GM11168 (cell line): ENCODE data around the gene C10orf90.

Experiments used
- in situ Hi-C: fragments of 300-500 bp; cut with MboI; formaldehyde crosslinking; loops from one replicate; pipeline ENCODE4 v1.12.0; 2022; ENCODE audit warnings: low sequenced_read_pairs; ENCODE audit not compliant: unreplicated experiment

The C10orf90 gene

DNA sequence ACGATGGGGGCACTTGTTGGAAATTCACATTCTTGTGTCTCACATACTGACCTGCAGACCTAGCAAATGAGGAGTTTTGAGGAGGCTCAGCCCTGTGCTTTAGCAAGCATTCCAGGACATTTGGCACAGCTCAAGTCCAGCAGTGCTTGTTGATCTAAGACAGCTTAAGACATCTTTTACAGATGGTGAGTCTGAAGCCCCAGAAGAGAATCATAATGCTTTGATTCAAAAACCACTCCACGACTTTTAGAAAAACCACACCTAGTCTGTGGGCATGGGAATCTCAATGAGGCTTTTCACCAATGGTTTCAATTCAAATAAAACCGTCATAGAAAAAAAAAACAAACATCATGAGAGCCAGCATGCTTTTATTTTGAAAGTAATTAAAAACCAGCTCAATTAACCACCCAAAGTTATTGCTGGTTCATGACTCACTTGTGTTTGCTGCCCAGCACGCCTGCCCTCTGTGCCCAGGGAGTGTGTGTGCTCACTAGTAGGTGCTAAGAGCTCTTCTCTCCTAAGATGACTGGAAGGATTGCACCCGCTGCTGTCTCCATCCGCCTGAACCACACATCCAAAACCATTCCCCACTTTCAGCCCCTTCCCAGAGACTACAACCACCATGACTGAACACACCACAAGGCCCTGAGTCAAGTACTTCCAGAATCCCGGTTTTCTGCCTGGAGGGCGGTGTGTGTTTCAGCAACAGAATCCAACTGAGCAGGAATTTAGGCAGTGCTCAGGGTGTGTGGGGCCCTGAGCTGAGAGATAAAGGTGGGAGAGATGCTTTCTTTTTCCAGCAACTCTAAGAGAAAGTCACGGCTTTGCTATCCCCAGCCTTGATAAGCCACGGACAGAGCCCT is 152.0 kb downstream of the C10orf90 start:
- in situ Hi-C loops = loop anchor here (25.0 kb wide), 1 partner anchor 531 kb away; no protein-coding TSS in a partner anchor

DNA sequence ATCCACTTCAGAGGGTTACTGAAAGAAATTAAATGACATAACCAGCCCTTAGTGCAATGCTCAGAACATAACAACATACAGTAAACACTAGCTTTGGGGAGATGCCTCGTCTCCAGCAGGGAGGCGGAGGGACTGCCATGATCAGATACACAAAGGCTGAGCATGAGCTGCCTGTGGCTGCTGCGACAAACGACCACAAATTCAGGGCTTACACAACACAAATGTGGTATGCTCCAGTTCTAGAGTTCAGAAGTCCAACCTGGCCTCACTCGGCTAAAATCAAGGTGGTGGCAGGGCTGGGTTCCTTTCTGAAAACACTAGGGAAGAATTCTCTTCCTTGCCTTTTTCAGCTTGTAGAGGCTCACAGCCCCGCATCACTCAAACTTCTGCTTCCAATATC is 154.0 kb downstream of the C10orf90 start:
- in situ Hi-C loops = loop anchor here (25.0 kb wide), 1 partner anchor 529 kb away; no protein-coding TSS in a partner anchor

DNA sequence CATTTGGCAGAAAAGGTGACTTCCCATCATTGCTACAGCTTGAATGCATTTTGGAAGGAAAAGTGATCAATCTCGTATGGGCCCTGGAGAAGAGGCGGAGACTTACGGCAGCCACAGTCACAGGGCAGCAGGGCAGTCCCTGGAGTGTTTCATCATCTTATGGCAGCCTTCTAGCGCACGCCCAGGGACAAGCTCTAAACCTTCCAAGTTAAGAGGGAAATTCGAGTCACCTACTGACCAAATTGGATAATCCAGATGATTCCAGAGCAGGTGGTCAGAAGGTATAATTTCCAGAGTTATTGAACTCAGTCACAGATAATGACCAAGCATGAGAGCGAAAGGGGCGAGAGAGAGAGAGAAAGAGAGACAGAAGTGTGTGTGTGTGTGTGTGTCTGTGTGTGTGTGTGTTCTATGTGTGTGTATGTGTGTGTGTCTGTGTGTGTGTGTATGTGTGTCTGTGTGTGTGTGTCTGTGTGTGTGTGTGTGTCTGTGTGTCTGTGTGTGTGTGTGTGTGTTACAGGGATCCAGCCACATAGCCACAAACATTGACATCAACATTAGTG is 158.5 kb downstream of the C10orf90 start:
- in situ Hi-C loops = loop anchor here (25.0 kb wide), 1 partner anchor 525 kb away; no protein-coding TSS in a partner anchor

DNA sequence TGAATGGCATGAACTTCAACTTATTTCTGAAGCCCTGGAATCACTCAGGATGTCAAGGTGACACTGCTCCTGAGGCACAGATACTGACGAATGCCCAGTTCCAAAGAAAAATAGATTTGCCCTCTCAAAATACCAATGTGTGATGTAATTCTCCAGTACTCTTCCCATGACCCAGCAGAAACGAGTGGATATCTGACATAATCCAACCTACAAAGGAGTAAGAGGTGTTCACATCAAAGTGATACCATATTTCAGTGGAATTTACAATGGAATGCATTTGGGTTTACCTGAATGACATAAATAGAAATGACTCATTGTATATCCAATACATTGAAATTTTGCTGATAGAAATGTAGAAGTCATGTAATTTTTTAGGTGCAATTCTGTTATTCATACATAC is 161.3 kb downstream of the C10orf90 start:
- in situ Hi-C loops = loop anchor here (25.0 kb wide), 1 partner anchor 522 kb away; no protein-coding TSS in a partner anchor

DNA sequence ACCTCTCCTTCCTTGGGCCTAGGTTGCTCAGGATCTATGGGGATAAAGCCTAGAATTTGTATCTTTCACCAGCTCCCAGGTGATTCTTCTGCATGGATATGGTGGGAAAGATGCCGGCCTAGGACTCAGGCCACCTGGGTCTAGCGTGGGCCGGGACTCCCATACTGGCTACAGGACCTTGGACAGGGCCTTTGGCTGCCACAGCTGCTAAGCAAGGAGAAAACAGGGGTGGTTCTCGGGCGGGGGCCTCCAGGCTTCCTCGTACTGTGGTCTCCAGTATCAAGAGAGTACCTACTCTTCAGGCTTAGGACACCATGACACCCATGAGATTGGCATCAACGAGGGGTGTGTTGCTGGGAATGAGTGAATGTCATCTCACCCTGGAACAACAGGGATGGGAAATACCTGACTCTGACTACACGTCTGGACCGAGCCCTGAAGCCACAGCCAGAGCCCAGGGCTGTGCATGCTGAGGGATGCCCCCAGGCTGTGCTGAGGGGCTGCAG is 161.9 kb downstream of the C10orf90 start:
- in situ Hi-C loops = loop anchor here (25.0 kb wide), 1 partner anchor 521 kb away; no protein-coding TSS in a partner anchor

DNA sequence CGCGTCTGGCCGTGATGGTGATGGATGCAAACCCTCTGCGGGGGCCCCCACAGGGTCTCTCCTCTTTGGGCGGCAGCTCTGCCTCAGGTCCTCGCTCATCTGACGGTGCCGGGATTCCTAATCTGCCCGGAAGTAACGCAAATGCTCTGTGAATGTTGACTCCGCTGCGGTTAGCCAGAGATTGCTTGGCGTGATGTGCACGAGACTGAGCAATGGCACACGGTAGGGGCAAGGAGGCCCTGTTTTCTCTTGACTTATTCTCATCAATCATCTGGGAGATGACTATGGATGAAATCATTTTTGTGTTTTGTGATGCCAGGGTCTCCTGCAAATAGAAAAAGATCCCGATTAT is 165.8 kb downstream of the C10orf90 start:
- in situ Hi-C loops = loop anchor here (25.0 kb wide), 1 partner anchor 517 kb away; no protein-coding TSS in a partner anchor

DNA sequence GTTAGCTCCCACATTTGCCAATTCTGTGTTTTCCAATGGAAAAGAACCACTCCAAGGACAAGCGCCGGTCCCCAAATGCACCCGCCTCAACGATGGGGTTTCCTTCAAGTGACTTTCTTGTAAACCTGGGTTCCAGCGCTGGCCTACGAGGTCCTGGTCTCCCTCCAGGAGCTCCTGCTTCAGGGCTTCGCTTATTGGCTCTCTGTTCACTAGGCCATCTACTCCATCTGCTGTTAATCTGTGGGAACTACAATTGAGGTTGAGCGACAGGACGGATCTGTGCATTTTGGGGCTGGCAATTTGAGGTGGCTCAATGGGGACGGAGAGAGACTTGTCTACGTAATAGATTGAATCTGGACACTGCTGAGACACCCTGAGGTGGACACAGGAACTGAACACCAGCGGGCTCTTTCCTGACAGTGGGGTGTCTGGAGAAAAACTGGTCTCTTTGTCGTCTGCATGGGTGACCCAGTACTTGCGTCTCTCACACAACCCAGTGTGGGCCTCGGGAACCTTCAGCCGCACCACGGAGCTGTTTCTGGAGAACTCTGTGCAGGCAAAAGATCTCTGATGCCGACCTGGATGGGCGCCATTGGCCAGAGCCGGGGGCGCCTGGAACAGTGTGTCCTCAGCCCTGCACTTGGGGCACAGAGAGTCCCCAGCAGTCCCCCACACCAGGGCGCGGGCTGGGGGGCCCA is 166.3 kb downstream of the C10orf90 start:
- in situ Hi-C loops = loop anchor here (25.0 kb wide), 1 partner anchor 517 kb away; no protein-coding TSS in a partner anchor

DNA sequence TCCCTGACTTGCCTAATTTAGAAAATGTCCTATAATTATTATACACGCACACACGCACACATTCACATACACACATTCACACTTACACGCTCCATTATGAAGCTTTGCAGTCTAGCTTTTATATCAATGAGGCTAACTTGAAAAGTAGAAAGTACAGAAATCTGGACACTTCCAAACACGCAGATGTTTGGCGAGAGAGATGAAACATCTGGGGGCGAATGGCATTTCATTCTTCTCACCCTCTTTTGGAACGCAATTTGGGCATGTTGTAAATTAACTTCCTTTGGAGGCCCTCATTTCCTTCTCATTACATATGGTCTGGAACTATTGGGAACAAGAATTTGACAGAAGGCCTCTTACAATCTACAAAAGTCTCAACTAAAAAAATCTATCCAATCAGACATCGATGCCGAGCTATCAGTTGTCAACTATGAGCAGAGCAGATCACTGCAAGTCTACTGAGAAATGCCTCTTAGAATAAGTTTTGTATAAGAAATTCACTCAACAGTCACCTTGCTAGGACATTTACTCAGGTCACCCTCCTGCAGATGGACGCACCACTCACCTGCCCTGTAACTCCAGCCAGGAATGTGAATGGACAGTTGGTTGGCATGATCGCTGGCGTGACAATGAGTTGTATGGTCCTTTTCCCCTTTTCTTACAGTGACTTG is 167.0 kb downstream of the C10orf90 start:
- in situ Hi-C loops = loop anchor here (25.0 kb wide), 1 partner anchor 516 kb away; no protein-coding TSS in a partner anchor

DNA sequence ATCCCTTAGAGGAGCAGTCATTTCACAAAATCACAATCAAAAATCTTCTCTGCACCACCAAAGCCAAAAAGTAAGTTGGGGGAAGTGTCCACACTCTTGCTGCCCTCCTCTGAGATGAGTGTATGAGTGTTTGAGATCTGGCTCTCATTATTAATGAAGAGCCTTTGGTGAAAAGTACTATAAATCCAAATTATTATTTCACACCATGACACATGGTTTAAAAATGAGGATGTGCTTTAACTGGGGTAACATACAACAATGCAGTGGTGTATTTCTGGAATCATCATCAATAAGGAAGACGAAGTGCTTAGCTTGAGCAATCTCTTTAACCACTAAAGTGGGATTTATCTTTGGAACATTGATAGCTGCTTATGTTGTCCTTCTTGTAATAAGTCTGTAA is 168.1 kb downstream of the C10orf90 start:
- in situ Hi-C loops = loop anchor here (25.0 kb wide), 1 partner anchor 515 kb away; no protein-coding TSS in a partner anchor

DNA sequence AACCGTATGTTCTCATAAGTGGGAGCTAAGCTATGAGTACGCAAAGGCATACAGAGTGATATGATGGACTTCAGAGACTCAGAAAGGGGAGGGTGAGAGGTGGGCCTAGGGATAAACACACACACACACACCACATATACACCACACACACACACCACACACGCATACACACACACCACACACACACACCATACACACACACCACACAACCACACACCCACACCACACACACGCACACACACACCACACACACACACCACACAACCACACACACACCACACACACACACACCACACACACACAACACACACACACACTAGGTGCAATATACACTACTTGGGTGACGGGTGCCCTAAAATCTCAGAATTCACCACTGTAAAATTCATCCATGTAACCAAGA is 168.7 kb downstream of the C10orf90 start:
- in situ Hi-C loops = loop anchor here (25.0 kb wide), 1 partner anchor 515 kb away; no protein-coding TSS in a partner anchor

DNA sequence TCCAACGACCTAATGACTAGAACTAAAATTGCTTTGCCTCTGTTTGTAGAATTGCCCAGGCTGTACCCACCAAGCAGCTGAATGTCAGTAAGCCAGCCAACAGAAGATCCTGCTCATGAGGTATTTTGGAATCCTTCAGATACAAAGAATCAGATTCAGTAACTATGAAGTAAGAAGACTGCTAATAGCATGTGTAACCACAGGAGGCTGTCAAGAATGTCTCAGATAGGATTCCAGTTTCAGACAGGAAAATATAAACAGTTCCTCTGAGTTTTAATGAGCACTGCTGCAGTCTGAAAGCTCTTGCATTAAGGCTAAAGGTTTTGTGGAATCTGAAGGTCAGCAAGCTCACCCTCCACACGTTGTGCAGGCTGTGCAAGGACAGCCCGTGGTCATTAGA is 169.6 kb downstream of the C10orf90 start:
- in situ Hi-C loops = loop anchor here (25.0 kb wide), 1 partner anchor 514 kb away; no protein-coding TSS in a partner anchor

DNA sequence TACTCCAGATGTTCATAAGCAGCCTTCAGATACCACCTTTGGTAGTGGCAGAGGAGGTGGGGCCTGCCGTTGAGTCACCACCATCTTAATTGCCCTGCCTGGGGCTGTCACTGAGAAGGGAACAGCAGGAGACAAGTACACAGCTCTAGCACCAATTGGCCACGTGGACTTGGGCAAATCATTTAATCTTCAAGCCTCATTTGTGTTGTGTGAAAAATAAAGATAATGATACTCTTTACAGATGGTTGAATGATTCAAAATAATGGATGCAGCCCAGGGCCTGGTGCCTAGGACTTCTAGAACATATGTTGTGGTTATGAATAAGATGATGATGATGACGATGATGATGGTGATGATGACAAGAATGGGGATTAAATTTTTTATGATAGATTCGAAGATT is 170.3 kb downstream of the C10orf90 start:
- in situ Hi-C loops = loop anchor here (25.0 kb wide), 1 partner anchor 513 kb away; no protein-coding TSS in a partner anchor

DNA sequence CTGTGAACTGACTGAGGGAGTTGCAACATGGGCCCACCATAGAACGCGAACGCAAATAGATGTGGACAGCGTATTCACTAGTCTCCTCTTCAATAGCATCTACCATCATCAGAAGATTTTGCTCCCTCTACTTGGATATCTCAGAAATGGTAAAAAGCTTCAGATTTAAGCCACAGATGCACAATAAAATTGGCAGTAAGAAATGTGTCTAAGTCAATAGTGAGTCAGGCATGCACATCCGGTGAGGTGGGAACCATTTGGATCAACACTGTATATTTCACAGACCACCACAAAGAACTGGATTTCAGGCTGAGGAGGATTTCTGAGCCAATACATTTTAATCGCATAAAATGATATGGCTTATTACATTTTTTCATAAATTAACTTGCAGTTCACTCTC is 170.7 kb downstream of the C10orf90 start:
- in situ Hi-C loops = loop anchor here (25.0 kb wide), 1 partner anchor 512 kb away; no protein-coding TSS in a partner anchor

DNA sequence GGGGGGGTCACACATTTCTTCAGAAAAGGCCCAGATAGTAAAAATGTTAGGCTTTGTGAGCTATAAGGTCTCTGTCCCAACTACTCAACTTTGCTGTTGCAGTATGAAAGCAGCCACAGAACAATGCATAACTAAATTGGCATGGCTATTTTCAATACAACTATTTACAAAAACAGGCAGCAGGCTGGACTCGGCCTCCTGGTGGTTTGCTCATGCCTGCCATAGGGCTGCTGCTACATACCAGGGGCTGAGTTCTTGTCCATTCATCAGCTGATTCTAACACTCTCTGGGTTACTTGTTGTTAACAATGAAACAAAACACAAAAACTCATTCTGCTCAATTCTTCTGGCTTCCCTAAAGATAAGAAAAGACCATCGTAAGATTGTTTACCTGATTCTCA is 172.8 kb downstream of the C10orf90 start:
- in situ Hi-C loops = no loop called here

DNA sequence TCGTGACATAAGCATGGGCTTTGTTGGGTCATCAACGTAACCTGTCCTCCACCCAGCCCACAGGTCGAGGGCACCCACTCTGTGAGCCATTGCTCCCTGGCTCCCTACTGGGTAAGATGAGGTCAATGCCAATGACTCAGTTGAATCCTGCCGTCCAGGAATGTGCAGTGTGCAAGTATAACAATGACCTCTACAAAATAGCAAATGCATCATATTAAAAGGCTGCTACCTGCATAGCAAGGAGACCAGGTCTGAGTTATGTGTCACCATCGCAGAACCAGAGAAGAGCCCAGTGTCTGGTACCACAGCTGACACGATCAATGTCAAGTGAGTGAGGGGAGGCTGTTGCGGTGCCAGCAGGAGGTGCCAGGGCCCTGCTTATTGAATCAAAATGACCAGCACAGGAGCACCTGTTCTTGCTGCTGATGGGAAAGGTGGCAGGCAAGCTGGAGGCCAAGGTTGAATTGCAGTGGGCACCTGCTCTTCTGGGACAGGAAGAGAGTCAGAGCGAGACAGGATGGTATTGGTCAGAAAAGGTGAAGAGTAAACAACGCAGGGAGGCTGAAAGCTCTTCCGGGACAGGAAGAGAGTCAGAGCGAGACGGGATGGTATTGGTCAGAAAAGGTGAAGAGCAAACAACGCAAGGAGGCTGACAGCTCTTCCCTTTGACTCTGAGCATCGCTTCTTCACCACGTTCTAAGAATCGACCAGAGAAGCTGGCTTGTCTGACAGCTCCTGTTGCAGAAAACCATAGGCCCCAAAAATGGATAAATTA is 173.5 kb downstream of the C10orf90 start:
- in situ Hi-C loops = no loop called here

DNA sequence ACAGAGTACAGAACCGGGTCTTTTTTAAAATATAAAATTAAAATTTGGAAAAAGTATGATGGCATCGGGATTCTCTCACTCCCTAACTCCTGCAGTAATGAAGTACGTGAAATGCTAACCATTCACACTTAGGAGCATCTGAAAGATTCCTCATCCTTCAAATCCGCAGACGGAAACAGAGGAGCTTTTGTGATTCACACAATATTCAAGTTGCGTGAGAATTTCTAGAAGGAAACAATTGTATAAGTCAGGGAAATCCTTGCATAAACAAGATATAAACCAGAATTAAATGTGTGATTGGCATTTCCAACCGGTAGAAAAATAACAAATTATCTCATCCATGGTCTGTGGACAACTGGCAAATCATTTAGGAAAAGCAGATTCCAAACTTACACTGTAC is 179.0 kb downstream of the C10orf90 start:
- in situ Hi-C loops = no loop called here

DNA sequence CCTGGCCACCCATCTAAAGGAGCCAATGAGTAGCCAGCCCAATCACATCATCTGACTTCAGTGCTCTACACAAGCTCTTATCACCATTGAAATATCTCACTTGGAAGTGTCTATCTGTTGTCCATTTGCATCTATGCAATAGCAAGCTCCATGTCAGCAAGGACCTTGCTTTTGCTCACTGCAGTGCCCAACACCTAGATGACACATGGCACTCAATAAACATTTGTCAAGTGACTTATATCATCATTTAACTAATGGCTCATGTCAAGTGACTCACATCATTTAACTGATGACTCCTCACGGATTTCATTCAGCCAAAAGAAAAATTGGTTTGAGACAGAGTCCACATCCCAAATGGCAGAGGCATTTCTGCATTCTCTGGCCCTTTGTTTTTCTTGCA is 189.3 kb downstream of the C10orf90 start:
- in situ Hi-C loops = no loop called here

DNA sequence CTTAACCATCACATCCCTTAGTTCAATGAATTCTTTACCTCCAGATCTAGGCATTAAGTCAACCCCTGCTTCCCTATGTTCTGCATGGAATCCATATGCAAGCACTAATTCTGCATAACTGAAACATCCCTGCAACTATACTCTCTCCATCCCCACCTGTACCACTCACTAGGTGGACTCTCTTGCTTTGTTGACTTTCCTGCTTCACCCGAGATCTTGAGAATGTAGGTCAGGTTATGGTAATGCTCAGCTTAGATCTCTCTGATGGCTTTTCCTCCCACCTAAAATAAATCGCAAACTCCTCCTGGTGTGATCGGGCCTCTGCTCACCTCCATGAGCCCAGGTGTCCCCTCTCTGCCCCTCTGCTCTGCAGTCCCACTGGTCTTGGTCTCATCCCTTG is 189.8 kb downstream of the C10orf90 start:
- in situ Hi-C loops = no loop called here
